Measurements from ENCODE around the gene BTN1A1.

GRCh38 chr6:26521600-26522391 lies 21.7 kb downstream of the BTN1A1 start:
- peak in 1 of 2 donors; percentile 24 for TF ChIP-seq CTCF (conservative IDR thresholded peaks at IDR 0.05 in 1 of 2, IDR thresholded peaks at IDR 0.05 in 1 of 2; ENCODE audit: low read depth in 1 of 2, low read length in 2 of 2)
- no peak for TF ChIP-seq EZH2 (IDR thresholded peaks at IDR 0.05; ENCODE audit: low read length, missing control alignments)
